Smooth muscle cell of the brain vasculature (primary cell): ENCODE results near the gene KCTD2.
A peak's percentile ranks its signal among the peaks of the same experiment; 100 is the strongest.
"Not testable (repeated sequence)": the region's sequence is repeated elsewhere in the genome, so short reads cannot be mapped to it uniquely, and the experiment has no call there.

ENCODE experiments used
- DNase-seq: peaks from one replicate; pipeline ENCODE4 v3.0.0-alpha.2; 2012; ENCODE audit warnings: low read depth, low spot score

The KCTD2 gene

DNA sequence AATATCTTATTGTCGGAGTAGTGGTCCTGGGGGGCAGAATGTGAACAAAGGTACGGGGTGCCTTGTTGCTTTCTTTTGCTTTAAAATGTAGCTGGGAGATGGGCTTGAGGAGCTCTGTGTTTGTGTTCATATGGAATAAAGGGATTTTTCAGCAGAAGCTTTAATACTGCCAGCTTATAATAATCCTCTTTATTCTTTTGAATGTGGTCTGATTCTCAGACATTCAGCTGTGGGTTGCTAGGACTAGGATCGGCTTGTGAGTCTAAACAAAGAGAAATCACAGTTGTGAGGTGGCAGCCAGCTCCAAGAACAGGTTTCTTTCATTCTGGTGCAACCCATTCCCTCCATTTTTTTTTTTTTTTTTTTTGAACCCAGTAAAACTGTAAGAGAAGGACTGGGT lies 27.3 kb upstream of the KCTD2 start:
- DNase-seq, result no peak

DNA sequence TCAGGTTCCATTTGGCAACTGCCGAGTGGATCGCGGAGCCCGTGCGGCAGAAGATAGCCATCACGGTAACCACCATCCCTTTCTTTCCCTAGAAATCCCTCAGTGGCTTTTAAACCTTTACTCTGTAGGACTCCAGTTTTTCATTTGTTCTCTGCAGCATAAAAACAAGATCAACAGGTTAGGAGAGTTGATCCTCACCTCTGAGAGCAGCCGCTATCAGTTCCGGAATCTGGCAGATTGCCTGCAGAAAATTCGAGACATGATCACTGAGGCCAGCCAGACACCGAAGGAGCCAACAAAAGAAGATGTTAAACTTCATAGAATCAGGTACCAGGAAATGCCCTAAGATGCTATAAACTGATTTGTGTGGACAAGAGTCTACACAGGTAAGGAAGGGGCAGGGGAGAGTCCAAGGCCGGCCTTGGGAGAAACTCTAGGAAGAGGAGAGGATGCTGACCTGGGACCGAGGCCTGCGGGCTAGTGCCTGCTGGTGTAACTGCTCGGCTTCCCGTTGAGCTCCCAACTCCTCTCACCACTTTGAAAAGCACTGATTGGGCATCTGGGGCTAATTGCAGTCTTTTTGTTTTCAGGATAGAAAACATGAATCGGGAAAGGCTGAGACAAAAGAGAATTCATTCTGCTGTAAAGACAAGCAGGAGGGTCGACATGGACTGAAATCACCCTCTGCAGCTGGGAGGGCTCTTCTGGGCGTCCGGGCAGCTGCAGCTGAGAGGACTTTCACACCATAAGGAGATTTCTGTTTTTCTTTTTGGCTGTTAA lies 26.5 kb upstream of the KCTD2 start:
- DNase-seq, result no peak

DNA sequence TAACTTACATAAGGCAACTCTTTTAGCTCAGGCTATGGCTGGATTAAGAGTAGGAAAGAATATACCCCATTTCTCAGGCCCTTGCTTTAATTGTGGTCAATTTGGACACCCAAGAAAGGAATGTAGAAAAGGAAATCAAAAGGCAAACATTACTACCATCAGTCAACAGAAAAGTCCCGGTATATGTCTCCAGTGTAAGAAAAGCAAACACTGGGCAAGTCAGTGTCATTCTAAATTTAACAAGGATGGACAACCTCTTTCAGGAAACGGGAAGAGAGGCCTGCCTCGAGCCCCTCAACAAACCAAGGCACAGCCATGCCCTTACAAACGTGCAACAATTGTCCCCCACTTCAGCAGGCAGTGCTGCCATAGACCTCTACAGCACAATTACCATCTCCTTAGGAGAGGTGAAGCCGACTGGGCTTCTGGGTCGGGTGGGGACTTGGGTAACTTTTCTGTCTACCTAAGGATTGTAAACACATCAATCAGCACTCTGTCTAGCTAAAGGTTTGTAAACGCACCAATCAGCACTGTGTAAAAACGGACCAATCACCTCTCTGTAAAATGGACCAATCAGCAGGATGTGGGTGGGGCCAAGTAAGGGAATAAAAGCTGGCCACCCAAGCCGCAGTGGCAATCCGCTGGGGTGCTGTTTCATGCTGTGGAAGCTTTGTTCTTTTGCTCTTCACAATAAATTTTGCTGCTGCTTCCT lies 22.2 kb upstream of the KCTD2 start:
- DNase-seq, result no peak

DNA sequence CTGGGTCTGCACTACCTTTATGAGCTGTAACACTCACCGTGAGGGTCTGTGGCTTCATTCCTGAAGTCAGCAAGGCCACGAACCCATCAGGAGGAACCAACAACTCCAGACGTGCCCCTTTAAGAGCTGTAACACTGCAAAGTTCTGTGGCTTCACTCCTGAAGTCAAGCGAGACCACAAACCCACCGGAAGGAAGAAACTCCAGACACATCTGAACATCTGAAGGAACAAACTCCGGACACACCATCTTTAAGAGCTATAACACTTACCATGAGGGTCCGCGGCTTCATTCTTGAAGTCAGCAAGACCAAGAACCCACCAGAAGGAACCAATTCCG lies 21.7 kb upstream of the KCTD2 start:
- DNase-seq, result not testable (repeated sequence)

DNA sequence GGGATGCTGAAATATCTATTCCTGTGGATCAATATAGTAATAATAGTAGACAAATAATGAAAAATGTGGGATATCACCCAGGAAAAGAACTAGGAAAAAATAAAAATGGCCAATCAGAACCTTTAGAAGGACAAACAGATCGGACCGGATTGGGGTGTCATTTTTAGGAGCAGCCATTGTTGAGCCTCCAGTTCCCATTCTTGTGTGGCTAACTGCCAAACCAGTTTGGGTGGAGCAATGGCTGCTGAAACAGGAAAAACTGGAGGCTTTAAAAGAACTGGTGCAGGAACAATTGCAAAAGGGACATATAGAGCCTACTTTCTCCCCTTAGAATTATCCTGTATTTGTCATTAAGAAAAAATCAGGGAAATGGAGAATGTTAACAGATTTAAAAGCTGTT lies 20.4 kb upstream of the KCTD2 start:
- not testable (repeated sequence) for DNase-seq

DNA sequence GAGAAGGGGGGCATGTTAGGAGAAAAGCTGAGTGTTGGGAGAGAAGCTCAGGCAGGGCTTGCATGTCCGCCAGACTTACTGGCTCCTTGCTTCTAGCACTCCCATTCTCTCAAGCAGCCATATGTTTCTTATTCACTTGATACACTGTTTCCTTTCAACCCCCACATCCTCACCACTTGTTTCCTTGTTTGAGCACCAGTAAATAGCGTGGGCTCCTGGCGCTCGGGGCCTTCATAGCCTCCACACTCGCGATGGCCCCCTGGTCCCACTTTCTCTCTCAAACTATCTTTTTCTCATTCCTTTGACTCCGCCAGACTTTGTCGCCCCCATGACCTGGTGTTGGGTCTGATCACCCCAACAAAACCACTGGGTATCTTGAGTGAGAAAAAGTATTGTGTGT lies 16.9 kb upstream of the KCTD2 start:
- no peak for DNase-seq

DNA sequence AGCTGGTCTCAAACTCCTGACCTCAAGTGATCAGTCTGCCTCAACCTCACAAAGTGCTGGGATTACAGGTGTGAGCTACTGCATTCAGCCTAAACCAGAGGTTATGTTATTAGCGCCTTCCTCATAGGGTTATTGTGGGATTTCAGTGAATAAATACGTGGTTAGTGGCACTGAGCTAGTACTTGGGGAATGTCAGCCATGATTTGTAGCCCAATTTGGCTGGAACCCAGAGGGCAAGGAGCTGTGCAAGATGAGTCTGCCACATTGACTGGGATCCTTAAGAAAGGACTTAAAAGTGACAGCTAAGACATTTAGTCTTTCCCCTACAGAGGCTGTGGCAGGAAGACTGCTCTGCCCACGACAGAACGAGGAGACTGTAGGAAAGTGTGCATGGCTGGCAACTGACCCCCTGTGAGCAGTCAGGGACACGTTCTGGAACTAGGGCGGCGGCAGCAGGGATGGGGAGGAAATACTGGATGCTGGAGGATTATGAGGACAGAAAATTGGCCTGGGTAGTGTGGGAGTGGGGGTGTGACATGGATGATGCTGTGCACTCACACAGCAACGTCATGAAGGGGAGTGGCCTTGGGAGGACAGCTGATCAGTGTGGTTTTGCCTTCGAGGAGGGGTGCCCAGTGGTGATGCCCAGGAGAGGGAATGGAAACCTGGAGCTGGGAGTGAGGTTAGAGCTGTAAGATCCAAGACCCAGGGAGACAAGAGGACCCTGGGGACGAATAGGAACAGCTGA lies 14.9 kb upstream of the KCTD2 start:
- DNase-seq, result no peak

DNA sequence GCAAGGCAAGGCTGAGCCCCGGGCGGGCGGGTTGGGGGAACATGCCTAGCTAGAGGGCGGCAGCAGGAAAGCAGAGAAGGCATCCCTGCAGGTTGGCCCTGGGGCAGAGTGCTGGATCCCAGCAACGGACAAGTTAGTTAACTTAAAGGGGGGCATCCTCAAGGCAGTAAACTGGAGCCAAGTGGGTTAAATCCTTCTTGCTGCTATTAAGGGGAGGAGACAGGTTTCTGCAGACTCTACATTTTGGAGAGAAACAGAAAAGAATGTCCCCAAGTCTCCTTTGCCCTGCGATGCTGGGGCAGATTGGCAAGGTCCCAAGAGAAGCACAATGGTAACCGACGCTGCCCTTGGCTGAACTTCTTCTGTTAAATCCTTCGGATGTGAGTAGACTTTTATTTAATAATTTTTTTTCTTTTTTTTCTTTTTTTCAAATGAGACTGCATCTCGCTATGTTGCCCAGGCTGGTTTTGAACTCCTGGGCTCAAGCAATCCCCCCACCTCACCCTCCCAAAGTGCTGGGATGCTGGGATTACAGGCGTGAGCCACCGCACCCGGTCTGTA lies 14.2 kb upstream of the KCTD2 start:
- no peak for DNase-seq

DNA sequence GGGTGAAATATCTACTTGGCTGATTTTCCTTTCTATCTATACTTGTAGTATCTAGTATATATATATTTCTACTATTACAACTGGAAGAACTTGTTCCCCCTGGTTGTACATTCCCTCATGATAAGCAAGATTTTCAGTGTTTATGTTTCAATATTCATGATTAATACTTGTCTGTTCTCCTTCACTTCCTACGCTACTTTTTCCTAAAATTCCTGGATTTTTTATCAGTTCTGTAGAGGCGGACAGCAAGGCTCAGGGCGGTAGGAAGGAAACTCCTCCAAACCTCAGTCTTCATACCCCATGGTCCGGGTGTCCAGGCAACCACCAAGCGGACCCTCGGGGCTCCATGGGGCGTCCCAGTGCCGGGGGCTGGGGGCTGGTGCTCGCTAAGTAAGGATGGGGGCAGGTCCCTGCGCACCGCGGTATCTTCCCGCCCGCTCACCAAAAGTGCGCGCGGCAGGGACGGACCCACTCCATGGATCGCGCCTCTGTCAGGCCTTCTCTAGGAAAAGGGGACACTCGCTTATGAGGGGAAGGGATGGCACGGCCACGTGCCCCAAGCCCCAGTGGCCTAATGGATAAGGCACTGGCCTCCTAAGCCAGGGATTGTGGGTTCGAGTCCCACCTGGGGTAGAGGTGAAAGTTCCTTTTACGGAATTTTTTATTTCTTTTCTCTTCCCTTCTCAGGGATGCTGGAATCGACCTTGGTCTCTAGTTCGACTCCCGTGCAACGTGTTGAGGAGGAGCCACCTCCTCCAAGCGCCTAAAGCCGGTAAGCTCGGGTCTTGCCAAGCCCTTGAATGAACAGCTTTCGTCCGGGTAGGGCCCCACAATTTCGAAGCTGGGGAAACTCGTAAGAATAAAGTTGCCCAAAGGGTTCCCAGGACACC lies 13.4 kb upstream of the KCTD2 start:
- DNase-seq, result peak; percentile 81

DNA sequence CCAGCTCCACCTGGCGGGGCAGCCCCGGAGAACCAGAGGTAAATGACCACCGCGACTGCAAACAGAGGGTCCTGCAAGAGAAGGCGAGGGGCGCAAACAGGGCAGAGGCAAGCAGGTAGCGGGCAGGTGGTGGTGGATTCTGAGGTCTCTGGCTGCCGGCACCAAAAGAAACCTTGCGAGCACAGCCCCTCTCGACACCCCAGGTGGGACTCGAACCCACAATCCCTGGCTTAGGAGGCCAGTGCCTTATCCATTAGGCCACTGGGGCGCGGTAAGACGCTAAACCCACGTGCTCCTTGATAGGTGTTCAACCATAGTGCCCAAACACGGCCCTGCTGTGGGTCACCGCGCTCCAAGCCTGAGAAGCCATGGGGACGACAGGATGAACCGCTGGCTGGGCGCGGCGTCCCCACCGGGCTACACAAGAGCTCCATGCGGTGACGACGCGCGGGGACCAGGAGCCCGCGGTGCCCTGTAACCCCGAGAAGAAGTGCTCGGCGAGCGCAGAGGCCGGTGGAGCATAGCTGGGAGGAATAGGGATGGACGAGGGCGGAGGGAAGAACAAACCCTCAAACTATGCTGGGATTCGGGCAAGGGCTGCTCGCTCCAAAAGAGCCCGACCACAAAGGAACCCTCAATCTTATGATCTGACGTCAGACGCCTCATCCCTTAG lies 12.7 kb upstream of the KCTD2 start:
- DNase-seq, result peak; percentile 59

DNA sequence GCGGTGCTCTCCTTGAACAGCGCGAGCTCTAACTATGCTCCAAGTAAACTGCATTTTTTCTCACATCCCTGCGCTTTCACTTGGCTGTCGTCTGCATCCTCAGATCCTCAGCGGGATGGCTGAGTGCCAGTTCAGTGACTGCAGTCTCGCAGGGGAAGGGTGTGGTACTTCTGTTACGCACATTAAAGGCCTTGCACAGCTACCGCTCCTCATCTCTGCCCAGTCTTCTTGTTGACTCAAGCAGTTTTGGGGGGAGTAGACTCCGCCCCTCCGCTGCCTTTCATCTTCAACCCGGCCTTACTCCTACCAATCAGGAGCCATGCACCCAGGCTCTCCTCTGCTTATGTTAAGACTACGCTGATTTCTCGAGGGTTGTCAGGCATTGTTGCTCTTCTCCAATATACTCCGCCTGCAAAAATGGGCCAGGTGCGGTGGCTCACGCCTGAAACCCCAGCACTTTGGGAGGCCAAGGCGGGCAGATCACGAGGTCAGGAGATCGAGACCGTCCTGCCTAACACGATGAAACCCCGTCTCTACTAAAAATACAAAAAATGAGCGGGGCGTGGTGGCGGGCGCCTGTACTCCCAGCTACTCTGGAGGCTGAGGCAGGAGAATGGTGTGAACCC lies 10.3 kb upstream of the KCTD2 start:
- DNase-seq, result no peak

DNA sequence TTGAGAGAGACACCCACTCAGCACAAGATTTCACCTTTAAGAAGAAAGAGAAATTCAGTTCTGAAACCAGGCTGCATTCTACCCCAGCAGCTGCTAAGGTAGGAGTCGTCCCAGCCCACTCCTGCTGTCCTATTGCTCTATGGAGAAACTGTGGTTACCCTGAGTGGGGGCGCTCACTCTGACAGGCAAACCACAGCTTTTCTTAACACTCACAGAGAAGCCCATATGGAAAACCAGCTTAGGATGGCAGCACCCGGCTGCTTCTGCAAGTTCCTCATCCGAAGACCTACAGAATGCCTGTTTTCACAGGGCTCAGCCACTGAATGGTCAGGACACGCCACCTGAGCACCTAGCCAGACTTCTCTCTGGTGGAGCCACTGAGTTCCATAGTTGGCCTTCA lies 7.8 kb upstream of the KCTD2 start:
- no peak for DNase-seq

DNA sequence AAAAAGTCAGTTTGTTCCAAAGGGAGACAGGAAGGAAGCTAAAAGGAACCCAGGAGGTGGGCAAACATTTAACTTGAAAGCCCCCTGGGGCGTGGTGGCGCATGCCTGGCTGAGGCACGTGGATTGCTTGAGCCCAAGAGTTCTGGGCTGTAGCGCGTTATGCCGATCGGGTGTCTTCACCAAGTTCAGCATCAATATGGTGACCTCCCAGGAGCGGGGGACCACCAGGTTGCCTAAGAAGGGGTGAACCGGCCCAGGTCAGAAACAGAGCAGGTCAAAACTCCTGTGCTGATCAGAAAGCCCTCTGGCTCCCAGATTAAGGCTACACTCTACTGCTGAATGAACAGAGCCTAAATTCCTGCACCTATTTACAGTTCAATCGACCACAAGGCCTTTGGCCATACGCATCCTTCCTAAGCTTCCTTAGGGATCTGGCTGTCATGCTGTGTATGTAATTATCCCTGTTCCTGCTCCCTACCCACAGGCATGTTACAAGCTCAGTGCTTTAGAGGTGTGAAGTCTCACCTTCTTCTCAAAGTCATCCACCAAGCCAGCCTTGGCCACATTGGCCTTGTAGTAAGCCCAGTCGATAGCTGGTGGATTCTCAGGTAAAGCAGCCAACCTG lies 5.3 kb upstream of the KCTD2 start:
- no peak for DNase-seq

DNA sequence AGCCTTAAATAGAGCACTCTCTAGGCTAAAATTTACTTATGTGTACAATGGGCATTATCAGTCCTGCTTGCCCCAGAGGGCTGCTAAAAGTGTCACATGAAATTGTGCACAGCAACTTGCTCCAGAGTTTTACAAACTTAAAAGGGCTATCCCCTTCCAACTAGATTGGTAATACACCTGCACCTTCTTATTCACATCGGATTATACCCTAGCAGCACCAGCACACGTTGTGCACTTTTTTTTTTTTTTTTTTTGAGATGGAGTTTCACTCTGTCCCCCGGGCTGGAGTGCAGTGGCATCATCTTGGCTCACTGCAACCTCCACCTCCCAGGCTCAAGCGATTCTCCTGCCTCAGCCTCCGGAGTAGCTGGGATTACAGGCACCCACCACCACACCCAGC lies 3.2 kb upstream of the KCTD2 start:
- DNase-seq, result not testable (repeated sequence)

DNA sequence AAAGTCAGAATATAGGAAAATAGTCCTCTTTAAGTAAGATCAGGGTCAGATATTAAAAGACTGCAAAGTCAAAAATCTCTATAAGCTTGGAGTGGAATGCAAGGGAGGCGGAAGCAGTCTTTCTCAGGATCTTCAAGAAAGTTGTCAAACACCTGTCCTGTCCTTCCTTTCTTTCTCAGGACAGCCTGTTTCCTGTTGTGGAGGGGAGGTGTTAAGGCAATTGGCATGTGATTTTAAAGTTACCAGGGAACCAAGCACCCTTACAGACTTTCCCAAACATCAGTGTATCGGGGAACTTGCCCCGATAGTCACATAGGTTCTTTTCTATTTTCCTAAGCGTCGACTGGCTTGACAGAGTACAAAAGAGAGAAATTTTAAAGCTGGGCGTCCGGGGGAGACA lies 2.3 kb upstream of the KCTD2 start:
- no peak for DNase-seq

DNA sequence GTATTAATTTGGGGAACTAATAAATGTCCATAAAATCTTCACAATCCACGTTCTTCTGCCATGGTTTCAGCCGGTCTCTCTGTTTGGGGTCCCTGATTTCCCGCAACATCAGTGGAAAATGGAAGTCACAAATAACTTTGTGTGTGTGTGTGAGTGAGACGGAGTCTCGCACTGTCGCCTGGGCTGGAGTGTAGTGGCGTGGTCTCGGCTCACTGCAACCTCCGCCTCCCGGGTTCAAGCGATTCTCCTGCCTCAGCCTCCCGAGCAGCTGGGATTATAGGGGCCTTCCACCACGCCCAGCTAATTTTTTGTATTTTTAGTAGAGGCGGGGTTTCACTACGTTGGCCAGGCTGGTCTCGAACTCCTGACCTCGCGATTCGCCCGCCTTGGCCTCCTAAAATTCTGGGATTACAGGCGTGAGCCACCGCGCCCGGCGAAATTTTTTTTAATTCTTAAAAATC lies 1.0 kb upstream of the KCTD2 start:
- not testable (repeated sequence) for DNase-seq

DNA sequence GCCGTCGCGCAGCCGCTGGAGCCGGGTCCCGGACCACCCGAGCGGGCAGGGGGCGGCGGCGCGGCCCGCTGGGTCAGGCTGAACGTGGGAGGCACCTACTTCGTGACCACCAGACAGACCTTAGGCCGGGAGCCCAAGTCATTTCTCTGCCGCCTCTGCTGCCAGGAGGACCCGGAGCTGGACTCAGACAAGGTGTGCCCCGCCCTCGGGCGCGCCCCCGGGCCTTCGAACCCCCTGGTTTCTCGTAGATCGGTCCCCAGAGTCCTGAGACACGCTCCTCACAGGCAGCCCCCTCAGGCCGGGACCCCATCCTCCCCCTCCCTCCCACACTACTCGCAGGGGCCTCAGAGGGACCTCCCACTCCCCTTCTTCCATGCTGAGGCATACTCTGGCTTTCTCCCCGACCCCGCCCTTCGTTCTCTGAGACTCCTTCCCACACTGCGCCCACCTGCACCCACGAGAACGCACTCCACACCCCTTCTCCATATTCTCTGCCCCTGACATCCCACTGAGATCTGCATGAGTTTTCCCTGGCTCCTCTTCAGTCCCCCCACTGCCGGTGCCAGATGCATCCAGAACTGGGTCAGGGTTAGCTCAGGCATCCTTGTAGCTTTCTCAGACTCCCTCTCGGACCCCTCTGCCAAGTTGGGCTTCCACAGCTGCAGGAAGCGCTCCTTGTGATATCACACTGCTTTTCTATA lies 523 bp downstream of the KCTD2 start:
- no peak for DNase-seq

DNA sequence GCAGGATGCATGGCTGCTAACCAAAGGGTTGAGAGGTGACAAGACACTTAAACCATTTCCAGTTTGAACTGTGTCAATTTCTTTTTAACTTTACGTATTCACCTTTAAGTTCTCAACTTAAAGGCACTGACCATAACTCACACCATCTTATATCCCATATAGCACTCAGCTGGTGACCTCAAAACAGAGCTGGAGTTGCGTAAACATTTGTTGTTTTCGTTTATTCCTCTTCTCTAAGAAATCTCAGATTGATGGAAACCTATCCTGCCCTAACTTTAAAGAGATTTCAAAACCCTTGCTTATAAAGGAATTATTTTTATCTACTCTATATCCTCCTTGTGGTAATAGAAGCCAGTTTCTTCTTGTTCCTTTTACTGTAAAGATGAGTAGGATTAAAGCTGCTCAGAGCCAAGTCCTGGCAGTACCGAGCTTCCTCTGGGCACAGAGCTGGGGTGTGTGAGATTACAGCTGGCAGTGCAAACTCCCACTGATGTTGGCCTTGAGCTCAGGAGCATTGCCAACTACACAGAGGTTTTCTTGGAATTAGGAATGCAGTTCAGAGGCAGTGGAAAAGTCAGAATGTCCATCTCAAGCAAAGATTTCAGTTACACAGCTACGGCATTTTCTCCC lies 1.3 kb downstream of the KCTD2 start:
- no peak for DNase-seq

DNA sequence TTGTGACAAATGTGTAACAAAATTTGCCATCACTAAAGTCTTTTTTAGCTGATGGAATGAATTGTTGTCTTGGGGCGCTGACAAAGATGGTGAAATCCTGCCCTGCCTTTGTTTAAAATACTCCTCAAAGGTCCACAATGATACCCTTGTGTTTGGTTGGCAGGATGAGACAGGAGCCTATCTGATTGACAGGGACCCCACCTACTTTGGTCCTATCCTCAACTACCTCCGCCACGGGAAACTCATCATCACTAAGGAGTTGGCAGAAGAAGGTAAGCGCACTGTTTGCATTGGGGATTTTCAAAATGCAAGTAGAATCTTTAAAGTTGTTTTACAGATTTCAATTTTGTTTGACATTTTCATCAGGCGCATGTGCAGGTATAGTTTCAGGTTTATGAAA lies 2.0 kb downstream of the KCTD2 start:
- no peak for DNase-seq
